Stimulated activated CD4-positive, alpha-beta T cell treated with anti-CD3 and anti-CD28 coated beads, TNF-alpha, amount 100 ng/mL, for 1 hour (primary cell): ENCODE measurements around the gene AGBL5.
"Not testable (repeated sequence)": the region's sequence is repeated elsewhere in the genome, so short reads cannot be mapped to it uniquely, and the experiment has no call there.

Experiments
- DNase-seq, 3 donors: peaks; one replicate each; pipeline ENCODE4 v3.0.0-alpha.2; 2020; ENCODE audit warnings: low read depth in 3 of 3, low spot score in 1 of 3

The AGBL5 gene

GRCh38 chr2:27091746-27092695 is 40.6 kb downstream of the AGBL5 start:
- no peak for DNase-seq

- no peak for DNase-seq
Observed at GRCh38 chr2:27092696-27093429, 41.4 kb downstream of the AGBL5 start.

- DNase-seq = no peak
Observed at GRCh38 chr2:27093430-27094352, 42.2 kb downstream of the AGBL5 start.

GRCh38 chr2:27094353-27094984 is 43.0 kb downstream of the AGBL5 start:
- no peak for DNase-seq

GRCh38 chr2:27095427-27095744 is 43.9 kb downstream of the AGBL5 start:
- DNase-seq = no peak

- no peak for DNase-seq
Observed at GRCh38 chr2:27095745-27096651, 44.5 kb downstream of the AGBL5 start.

GRCh38 chr2:27096748-27097297 is 45.4 kb downstream of the AGBL5 start:
- no peak for DNase-seq

- no peak for DNase-seq
Observed at GRCh38 chr2:27097341-27097740, 45.9 kb downstream of the AGBL5 start.

- no peak for DNase-seq
Observed at GRCh38 chr2:27099334-27099955, 48.0 kb downstream of the AGBL5 start.

GRCh38 chr2:27100036-27100435 is 48.6 kb downstream of the AGBL5 start:
- DNase-seq = no peak

- DNase-seq = no peak
Observed at GRCh38 chr2:27102329-27102728, 50.9 kb downstream of the AGBL5 start.

- no peak for DNase-seq
Observed at GRCh38 chr2:27105981-27106380, 54.5 kb downstream of the AGBL5 start.

- no peak for DNase-seq
Observed at GRCh38 chr2:27108221-27108620, 56.8 kb downstream of the AGBL5 start.

GRCh38 chr2:27109083-27109482 is 57.6 kb downstream of the AGBL5 start:
- no peak for DNase-seq

- DNase-seq = not testable (repeated sequence)
Observed at GRCh38 chr2:27110603-27111352, 59.3 kb downstream of the AGBL5 start.

- not testable (repeated sequence) for DNase-seq
Observed at GRCh38 chr2:27111392-27112078, 60.1 kb downstream of the AGBL5 start.

- no peak for DNase-seq
Observed at GRCh38 chr2:27115519-27115918, 64.1 kb downstream of the AGBL5 start.
